ENCODE results near the gene PPP1R27. TPM values are rescaled to one million over a fixed set of nuclear protein-coding genes. Genes with fewer than 3 reads are reported as not detected.

PPP1R27 gene
- total RNA-seq, 2 donors from 2014 or later, result not detected

GRCh38 chr17:81839301-81839700, 4.5 kb upstream of the PPP1R27 start:
- Histone ChIP-seq H3K9me3 (no peaks in the 10 kb centered on the region), H3K27ac (no peak overlapping the region), H3K4me3 (no peak overlapping the region), H3K4me1 (ENCODE audit: control insufficient read depth in 1 of 2, low read depth in 2 of 2) (peaks cover 0 to under 1% of the 10 kb centered on the region in 2 donors), H3K27me3 (replicated peaks; ENCODE audit: insufficient read depth) (no peaks in the 10 kb centered on the region), H3K36me3 (peaks cover 19% of the 10 kb centered on the region)
- DNase-seq (ENCODE audit: low spot score) (no peak), ATAC-seq (ENCODE audit: insufficient number of reproducible peaks, low FRiP score, low read depth) (no peak)
- TF ChIP-seq CTCF (IDR thresholded peaks at IDR 0.05), result no peak

GRCh38 chr17:81838753-81839255, 4.0 kb upstream of the PPP1R27 start:
- Histone ChIP-seq H3K9me3 (no peaks in the 10 kb centered on the region), H3K4me1 (ENCODE audit: control insufficient read depth in 1 of 2, low read depth in 2 of 2) (peaks cover under 1 to 5% of the 10 kb centered on the region in 2 donors), H3K4me3 (no peak overlapping the region), H3K27ac (no peak overlapping the region), H3K27me3 (replicated peaks; ENCODE audit: insufficient read depth) (no peaks in the 10 kb centered on the region), H3K36me3 (peaks cover 14% of the 10 kb centered on the region)
- DNase-seq (ENCODE audit: low spot score), result no peak
- no peak for TF ChIP-seq CTCF (IDR thresholded peaks at IDR 0.05)
- ATAC-seq (ENCODE audit: insufficient number of reproducible peaks, low FRiP score, low read depth), result no peak

GRCh38 chr17:81837641-81838040, 2.8 kb upstream of the PPP1R27 start:
- H3K4me1 ChIP-seq (ENCODE audit: control insufficient read depth in 1 of 2, low read depth in 2 of 2), result peaks cover 3 to 10% of the 10 kb centered on the region in 2 donors

GRCh38 chr17:81833921-81834830, 674 bp downstream of the PPP1R27 start:
- Histone ChIP-seq H3K4me1 (ENCODE audit: control insufficient read depth in 1 of 2, low read depth in 2 of 2) (peaks cover 15 to 28% of the 10 kb centered on the region in 2 donors), H3K27ac (peak overlapping the region; percentile 76 to 86), H3K4me3 (peak overlapping the region; percentile 92), H3K9me3 (no peaks in the 10 kb centered on the region), H3K27me3 (replicated peaks; ENCODE audit: insufficient read depth) (no peaks in the 10 kb centered on the region), H3K36me3 (no peaks in the 10 kb centered on the region)
- ATAC-seq (ENCODE audit: insufficient number of reproducible peaks, low FRiP score, low read depth), result no peak
- no peak for DNase-seq (ENCODE audit: low spot score)
- TF ChIP-seq CTCF (IDR thresholded peaks at IDR 0.05), result no peak

More at GRCh38 chr17:81837641-81838040, 2.8 kb upstream of the PPP1R27 start:
- ATAC-seq (ENCODE audit: insufficient number of reproducible peaks, low FRiP score, low read depth) (no peak), DNase-seq (ENCODE audit: low spot score) (no peak)
- Histone ChIP-seq H3K27me3 (replicated peaks; ENCODE audit: insufficient read depth) (no peaks in the 10 kb centered on the region), H3K27ac (no peak overlapping the region), H3K36me3 (peaks cover 2% of the 10 kb centered on the region), H3K9me3 (no peaks in the 10 kb centered on the region), H3K4me3 (no peak overlapping the region)
- TF ChIP-seq CTCF (IDR thresholded peaks at IDR 0.05), result no peak

GRCh38 chr17:81833160-81833920, 1.5 kb downstream of the PPP1R27 start, which contains the start of gene MCRIP1:
Gene MCRIP1 (minus strand): TSS chr17:81833291. CDS start chr17:81824506, 8,785 bp downstream.
- Histone ChIP-seq H3K36me3 (no peaks in the 10 kb centered on the region), H3K27ac (peak within 1 kb of the TSS; percentile 87), H3K9me3 (no peaks in the 10 kb centered on the region), H3K27me3 (replicated peaks; ENCODE audit: insufficient read depth) (no peaks in the 10 kb centered on the region), H3K4me1 (ENCODE audit: control insufficient read depth in 1 of 2, low read depth in 2 of 2) (peaks cover 15 to 28% of the 10 kb centered on the region in 2 donors), H3K4me3 (peak within 1 kb of the TSS; percentile 96)
- peak; percentile 86 for ATAC-seq (ENCODE audit: insufficient number of reproducible peaks, low FRiP score, low read depth)
- DNase-seq (ENCODE audit: low spot score), result peak; percentile 77
- TF ChIP-seq CTCF (IDR thresholded peaks at IDR 0.05), result no peak

All from thoracic aorta (tissue), 2 donors.